ENCODE results near the gene FKBP4.
A peak's percentile ranks its signal among the peaks of the same experiment; 100 is the strongest.

Gene FKBP4

DNA sequence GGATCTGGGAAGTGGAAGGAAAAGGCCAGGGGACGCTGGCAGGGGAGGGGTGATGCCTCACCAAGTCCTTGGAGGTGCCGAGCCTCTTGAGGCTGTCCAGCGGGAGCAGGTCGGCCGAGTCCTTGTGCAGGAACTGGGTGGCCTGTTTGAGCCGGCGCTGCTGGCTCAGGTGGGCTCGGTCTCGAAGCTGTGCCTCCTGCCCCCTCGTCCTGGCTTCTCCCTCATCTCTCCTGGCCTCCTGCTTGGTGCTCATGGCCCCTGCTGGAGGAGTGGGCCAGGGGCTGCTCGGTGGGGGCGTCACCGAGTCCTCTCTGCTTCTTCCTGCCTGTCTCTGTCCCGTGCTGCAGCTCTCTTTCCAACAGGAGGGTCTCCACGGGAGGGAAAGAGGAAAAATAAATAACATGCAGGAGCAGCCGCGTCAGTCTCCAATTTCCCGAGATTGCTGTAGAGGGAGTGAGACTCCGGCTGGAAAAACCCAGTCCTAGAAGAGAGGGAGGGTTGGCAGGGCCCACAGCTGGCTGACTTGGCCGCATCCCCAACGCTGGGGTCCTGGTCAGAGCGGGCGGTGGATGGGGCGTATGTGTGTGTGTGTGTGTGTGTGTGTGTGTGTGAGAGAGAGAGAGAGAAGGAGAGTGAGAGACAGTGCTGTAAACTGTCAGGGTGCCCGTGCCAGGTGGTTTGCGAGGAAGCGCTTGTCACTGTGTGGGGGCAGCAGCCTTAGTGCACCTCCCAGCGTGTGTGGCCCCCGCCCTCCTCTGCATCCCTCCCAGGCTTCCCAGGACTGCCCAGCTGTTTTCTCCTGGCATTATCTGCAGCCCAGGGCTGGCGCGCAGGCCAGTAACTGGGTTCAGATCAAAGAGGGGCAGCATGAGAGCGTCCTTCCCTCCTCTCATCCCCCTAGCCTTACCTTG is 40.1 kb downstream of the FKBP4 start, which contains the start of gene NRIP2:
Gene NRIP2 (minus strand): TSS at position 455 of the 911 bp plus-strand sequence. CDS start 52 bp downstream, at position 403.
- Histone ChIP-seq H3K4me1 (ENCODE audit: control insufficient read depth, insufficient read depth, low read length) (peaks cover 17% of the 10 kb centered on the region), H3K36me3 (ENCODE audit: control insufficient read depth, insufficient read depth, low read length) (no peaks in the 10 kb centered on the region; the same call in none of the 2 replicates), H3K4me3 (ENCODE audit: low read depth, low read length) (peak within 1 kb of the TSS; percentile 28; the same call in 1 of the 2 replicates), H3K27me3 (ENCODE audit: control insufficient read depth, insufficient read depth, low read length) (no peaks in the 10 kb centered on the region), H3K27ac (ENCODE audit: low read depth, low read length) (no peak within 1 kb of the TSS), H3K9ac (ENCODE audit: low read depth, low read length) (no peak within 1 kb of the TSS), H3K9me3 (ENCODE audit: control insufficient read depth, insufficient read depth, low read length) (no peaks in the 10 kb centered on the region)

DNA sequence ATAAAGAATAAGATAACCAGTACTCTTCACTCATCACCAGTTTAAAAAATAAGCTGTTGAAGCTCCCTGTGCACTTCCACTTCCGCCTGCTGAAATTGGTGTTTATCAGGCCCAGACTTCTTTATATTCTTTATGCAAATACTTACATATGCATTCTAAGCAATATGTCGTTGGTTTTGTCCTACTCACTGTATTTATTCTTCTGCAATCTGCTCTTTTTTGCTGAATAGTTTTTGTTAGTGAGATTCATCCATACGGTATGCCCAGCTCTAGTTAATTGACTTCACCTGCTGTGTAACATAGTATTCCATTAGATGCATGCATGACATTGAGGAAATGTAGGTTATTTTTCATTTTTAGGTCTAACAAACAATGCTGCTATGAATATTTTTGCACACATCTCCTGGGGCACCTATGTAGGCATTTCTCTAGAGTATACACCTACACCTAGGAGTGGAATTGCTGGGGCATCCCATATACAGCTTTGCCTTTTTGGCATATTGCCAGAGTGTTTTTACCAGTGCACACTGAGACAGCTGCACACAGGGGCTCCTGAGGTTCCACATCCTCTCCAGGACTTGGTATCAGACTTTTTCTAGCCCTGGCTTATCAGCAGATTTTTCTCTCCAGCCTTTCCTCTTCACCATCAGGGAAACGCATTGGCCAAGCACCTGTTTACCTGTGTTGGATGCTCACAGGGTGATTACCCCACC is 41.1 kb downstream of the FKBP4 start:
- no peak overlapping the region for H3K27ac ChIP-seq (ENCODE audit: low read depth, low read length)
- no peaks in the 10 kb centered on the region; the same call in 1 of the 2 replicates for H3K36me3 ChIP-seq (ENCODE audit: control insufficient read depth, insufficient read depth, low read length)
- H3K9ac ChIP-seq (ENCODE audit: low read depth, low read length), result no peak overlapping the region
- H3K9me3 ChIP-seq (ENCODE audit: control insufficient read depth, insufficient read depth, low read length), result no peaks in the 10 kb centered on the region
- no peaks in the 10 kb centered on the region for H3K27me3 ChIP-seq (ENCODE audit: control insufficient read depth, insufficient read depth, low read length)
- peaks cover 17% of the 10 kb centered on the region for H3K4me1 ChIP-seq (ENCODE audit: control insufficient read depth, insufficient read depth, low read length)
- no peak overlapping the region for H3K4me3 ChIP-seq (ENCODE audit: low read depth, low read length)

DNA sequence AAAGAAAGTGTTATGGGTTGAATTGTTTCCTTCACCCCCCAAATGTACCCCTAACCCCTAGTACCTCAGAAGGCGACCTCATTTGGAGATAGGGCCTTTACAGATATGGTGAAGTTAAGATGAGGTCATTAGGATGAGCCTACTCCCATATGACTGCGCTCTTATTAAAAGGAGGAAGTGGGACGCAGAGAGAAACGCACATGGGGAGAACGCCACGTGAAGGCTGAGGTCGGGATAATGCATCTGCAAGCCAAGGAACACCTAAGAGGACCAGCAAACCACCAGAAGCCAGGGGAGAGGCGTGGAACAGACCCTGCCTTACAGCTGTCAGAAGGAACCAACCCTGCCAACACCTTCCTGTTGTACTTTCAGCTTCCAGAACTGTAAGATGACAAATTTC is 41.8 kb downstream of the FKBP4 start:
- Histone ChIP-seq H3K4me1 (ENCODE audit: control insufficient read depth, insufficient read depth, low read length) (peaks cover 17% of the 10 kb centered on the region), H3K36me3 (ENCODE audit: control insufficient read depth, insufficient read depth, low read length) (no peaks in the 10 kb centered on the region; the same call in 1 of the 2 replicates), H3K27me3 (ENCODE audit: control insufficient read depth, insufficient read depth, low read length) (no peaks in the 10 kb centered on the region)

DNA sequence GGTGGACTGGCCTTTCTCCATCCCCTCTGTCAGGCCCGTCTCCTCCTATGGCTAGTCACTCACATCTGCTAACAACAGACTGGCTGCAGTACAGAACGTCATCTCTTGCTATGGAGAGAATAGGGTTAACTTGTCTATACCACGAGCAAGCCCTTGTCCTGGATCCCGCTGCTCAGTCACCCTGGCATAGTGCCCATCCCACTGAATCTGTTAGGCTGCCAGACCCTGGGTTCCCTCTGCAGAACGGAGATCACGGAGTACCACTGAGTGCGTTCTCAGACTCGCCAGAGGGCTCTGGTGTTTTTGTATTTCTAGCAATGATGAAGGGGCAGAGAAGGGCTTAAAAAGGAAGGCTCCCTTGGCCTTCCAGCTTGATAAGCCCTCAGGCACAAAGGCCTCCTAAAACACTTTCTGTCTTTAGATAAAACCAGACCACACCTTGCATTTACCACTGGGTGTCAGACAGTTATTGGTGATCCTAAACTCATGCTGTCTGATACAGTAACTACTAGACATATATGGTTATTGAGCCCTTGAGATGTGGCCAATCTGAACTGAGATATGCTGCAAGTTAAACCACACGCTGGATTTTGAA is 46.4 kb downstream of the FKBP4 start:
- no peaks in the 10 kb centered on the region for H3K27me3 ChIP-seq (ENCODE audit: control insufficient read depth, insufficient read depth, low read length)
- H3K9ac ChIP-seq (ENCODE audit: low read depth, low read length), result no peak overlapping the region
- H3K9me3 ChIP-seq (ENCODE audit: control insufficient read depth, insufficient read depth, low read length), result no peaks in the 10 kb centered on the region
- no peaks in the 10 kb centered on the region; the same call in 1 of the 2 replicates for H3K36me3 ChIP-seq (ENCODE audit: control insufficient read depth, insufficient read depth, low read length)
- peaks cover 7% of the 10 kb centered on the region; the same call in 1 of the 2 replicates for H3K4me1 ChIP-seq (ENCODE audit: control insufficient read depth, insufficient read depth, low read length)
- H3K4me3 ChIP-seq (ENCODE audit: low read depth, low read length), result no peak overlapping the region
- no peak overlapping the region for H3K27ac ChIP-seq (ENCODE audit: low read depth, low read length)

More for the DNA sequence above, 41.8 kb downstream of the FKBP4 start:
- Histone ChIP-seq H3K4me3 (ENCODE audit: low read depth, low read length) (no peak overlapping the region), H3K27ac (ENCODE audit: low read depth, low read length) (no peak overlapping the region), H3K9ac (ENCODE audit: low read depth, low read length) (no peak overlapping the region), H3K9me3 (ENCODE audit: control insufficient read depth, insufficient read depth, low read length) (no peaks in the 10 kb centered on the region)

DNA sequence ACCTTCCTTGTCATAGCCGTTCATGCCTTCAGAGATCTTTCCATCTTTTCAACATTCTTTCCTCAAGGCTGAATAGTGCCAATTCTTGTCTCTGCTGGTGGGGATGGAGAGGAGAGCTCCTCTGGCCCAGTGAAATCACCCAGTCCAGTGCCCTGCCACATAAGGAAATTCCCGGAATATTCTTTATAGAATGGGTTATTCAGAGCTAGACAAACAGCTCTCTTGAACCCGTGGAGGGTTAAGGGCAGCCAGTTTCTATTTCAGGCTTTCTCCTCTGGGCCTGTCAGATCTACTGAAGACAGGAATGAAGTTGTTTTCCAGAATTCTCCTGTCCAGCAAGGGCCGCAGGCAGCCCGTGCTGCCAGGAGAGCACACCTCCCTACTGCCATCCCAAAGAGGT is 48.2 kb downstream of the FKBP4 start:
- Histone ChIP-seq H3K4me1 (ENCODE audit: control insufficient read depth, insufficient read depth, low read length) (peaks cover 7% of the 10 kb centered on the region), H3K4me3 (ENCODE audit: low read depth, low read length) (no peak overlapping the region), H3K36me3 (ENCODE audit: control insufficient read depth, insufficient read depth, low read length) (no peaks in the 10 kb centered on the region; the same call in 1 of the 2 replicates), H3K27ac (ENCODE audit: low read depth, low read length) (no peak overlapping the region), H3K27me3 (ENCODE audit: control insufficient read depth, insufficient read depth, low read length) (no peaks in the 10 kb centered on the region), H3K9me3 (ENCODE audit: control insufficient read depth, insufficient read depth, low read length) (no peaks in the 10 kb centered on the region), H3K9ac (ENCODE audit: low read depth, low read length) (no peak overlapping the region)

DNA sequence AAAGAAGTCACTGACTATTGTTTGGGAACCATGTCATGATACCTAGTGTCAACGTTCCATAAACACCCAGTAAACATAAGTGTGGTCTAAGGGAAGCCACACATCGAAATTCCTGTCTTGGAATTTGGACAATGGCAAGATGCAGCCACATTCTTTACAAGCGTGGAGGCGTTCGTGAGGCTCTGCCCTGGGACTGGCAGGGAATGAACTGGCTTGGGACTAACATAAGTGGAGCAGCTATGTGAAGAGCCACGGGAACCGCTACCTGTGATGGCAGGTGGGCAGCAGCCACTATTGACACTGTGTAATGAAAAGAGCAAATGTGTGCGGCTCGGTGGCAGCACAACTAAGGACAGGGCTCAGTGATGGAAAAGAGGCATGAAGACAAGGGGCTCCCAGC is 50.0 kb downstream of the FKBP4 start:
- Histone ChIP-seq H3K27ac (ENCODE audit: low read depth, low read length) (no peak overlapping the region), H3K27me3 (ENCODE audit: control insufficient read depth, insufficient read depth, low read length) (no peaks in the 10 kb centered on the region), H3K9ac (ENCODE audit: low read depth, low read length) (no peak overlapping the region), H3K4me1 (ENCODE audit: control insufficient read depth, insufficient read depth, low read length) (peaks cover 7% of the 10 kb centered on the region), H3K4me3 (ENCODE audit: low read depth, low read length) (no peak overlapping the region), H3K36me3 (ENCODE audit: control insufficient read depth, insufficient read depth, low read length) (no peaks in the 10 kb centered on the region; the same call in 1 of the 2 replicates), H3K9me3 (ENCODE audit: control insufficient read depth, insufficient read depth, low read length) (no peaks in the 10 kb centered on the region)

DNA sequence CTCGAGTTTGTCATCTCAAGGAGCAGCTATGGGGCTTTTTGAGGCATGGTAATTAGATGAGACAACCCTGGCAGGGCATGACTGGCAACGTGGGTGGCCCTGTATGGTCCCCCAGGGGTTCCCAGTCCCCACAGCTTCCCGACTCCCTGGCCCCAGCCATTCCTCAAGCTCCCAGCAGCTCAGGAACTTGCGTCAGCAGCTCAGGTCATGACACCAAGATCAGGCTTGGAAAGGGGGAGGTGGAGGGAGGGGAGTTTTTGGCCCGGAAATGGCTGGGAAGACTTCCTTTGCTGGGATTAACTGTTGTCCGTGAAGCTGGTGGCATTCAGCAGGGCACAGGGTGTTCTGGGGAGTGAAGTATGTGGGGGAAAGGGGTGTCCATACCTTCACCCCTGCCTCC is 50.5 kb downstream of the FKBP4 start:
- H3K4me1 ChIP-seq (ENCODE audit: control insufficient read depth, insufficient read depth, low read length), result peaks cover 7% of the 10 kb centered on the region
- H3K9me3 ChIP-seq (ENCODE audit: control insufficient read depth, insufficient read depth, low read length), result no peaks in the 10 kb centered on the region
- H3K4me3 ChIP-seq (ENCODE audit: low read depth, low read length), result no peak overlapping the region
- H3K27me3 ChIP-seq (ENCODE audit: control insufficient read depth, insufficient read depth, low read length), result no peaks in the 10 kb centered on the region
- no peaks in the 10 kb centered on the region for H3K36me3 ChIP-seq (ENCODE audit: control insufficient read depth, insufficient read depth, low read length)
- no peak overlapping the region for H3K9ac ChIP-seq (ENCODE audit: low read depth, low read length)
- no peak overlapping the region for H3K27ac ChIP-seq (ENCODE audit: low read depth, low read length)

DNA sequence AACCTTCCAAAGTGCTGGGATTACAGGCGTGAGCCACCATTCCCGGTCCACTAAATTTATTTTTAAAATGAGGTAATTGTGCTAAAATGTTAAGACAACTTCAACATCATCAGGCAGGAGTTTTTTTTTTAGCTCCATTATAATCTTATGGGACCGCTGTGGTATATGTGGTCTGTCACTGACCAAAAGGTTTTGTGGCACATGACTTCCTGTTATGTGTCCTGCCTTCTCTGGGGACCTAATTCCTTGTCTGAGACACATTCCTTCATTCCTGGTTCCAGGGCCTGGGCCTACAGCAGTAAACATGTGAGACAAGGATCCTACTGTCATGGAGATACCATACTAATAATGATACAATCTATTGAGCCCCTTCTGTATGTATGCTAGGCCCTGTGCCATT is 57.2 kb downstream of the FKBP4 start:
- H3K4me1 ChIP-seq (ENCODE audit: control insufficient read depth, insufficient read depth, low read length), result peaks cover under 1% of the 10 kb centered on the region; the same call in 1 of the 2 replicates
- H3K9ac ChIP-seq (ENCODE audit: low read depth, low read length), result no peak overlapping the region
- no peak overlapping the region for H3K4me3 ChIP-seq (ENCODE audit: low read depth, low read length)
- no peak overlapping the region for H3K27ac ChIP-seq (ENCODE audit: low read depth, low read length)
- no peaks in the 10 kb centered on the region for H3K27me3 ChIP-seq (ENCODE audit: control insufficient read depth, insufficient read depth, low read length)
- H3K9me3 ChIP-seq (ENCODE audit: control insufficient read depth, insufficient read depth, low read length), result no peaks in the 10 kb centered on the region
- no peaks in the 10 kb centered on the region for H3K36me3 ChIP-seq (ENCODE audit: control insufficient read depth, insufficient read depth, low read length)

DNA sequence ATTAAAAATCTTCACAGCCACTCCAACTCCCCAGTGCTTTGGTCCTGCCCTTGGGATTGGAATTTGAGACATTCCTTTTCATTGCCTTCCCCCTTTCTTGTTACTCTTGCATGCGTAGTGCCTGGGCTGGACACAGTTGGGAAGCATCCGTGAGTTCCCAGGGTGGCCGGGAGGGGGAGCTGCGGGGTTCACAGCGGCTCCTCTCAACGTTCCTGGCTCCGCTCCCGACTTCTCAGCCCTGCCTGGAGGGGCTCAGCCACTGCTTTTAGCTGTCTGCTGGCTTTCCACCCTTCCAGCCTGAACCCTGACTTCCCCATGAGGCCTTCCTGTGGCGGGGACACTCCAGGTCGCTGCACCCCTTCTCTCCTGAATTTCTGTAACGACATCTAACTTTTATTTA is 58.9 kb downstream of the FKBP4 start:
- Histone ChIP-seq H3K9ac (ENCODE audit: low read depth, low read length) (no peak overlapping the region), H3K36me3 (ENCODE audit: control insufficient read depth, insufficient read depth, low read length) (peaks cover 8% of the 10 kb centered on the region), H3K27ac (ENCODE audit: low read depth, low read length) (no peak overlapping the region), H3K4me3 (ENCODE audit: low read depth, low read length) (no peak overlapping the region), H3K9me3 (ENCODE audit: control insufficient read depth, insufficient read depth, low read length) (no peaks in the 10 kb centered on the region), H3K27me3 (ENCODE audit: control insufficient read depth, insufficient read depth, low read length) (no peaks in the 10 kb centered on the region), H3K4me1 (ENCODE audit: control insufficient read depth, insufficient read depth, low read length) (peaks cover 4% of the 10 kb centered on the region; the same call in 1 of the 2 replicates)
